Erythroblast (primary cell): Measurements from ENCODE around the gene TNPO1.

Experiments
- GATA1 ChIP-seq: IDR thresholded peaks from 2 replicates; pipeline ENCODE4 v1.6.1; 2011; ENCODE audit warnings: low read depth, mild to moderate bottlenecking, control low read depth, low read length, moderate library complexity
- POLR2A ChIP-seq: IDR thresholded peaks from 2 replicates; pipeline ENCODE4 v1.6.1; 2011; ENCODE audit warnings: mild to moderate bottlenecking, low read length

GRCh38 chr5:72841756-72842535 is 25.5 kb downstream of the TNPO1 start:
- TF ChIP-seq POLR2A (no peak), GATA1 (no peak)
